ENCODE data around the gene PI4KA.

Gene PI4KA

DNA sequence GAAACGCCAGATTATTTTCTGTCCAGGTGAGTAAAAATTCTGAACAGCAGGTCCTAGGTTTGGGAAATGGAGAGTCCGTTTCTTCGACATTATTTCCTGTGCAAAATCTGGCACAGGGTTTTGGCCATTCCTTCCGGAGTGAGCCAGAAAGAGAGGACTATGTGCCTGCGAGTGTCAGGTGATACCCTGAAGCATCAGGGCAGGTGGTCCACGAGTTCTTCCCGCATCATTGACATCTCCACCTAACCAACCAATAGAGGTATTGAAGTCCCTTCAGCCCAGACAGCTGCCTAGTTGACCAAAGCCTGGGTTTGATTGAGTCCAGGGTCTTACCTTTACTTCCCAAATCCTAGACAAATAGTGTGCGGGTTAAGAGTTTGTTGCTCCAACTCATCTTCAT, 1.0 kb upstream of the PI4KA start:
- no peak for TF ChIP-seq CTCF (IDR thresholded peaks at IDR 0.05; ENCODE audit: low read depth, low read length)
- peak overlapping the region; percentile 64 for H3K4me3 ChIP-seq (ENCODE audit: low read depth, low read length)
- H3K27ac ChIP-seq = no peak overlapping the region
- H3K27me3 ChIP-seq (ENCODE audit: insufficient read depth, low read depth, severe bottlenecking) = no peaks in the 10 kb centered on the region
- DNase-seq = no peak
- peaks cover 4% of the 10 kb centered on the region; the same call in 1 of the 2 replicates for H3K36me3 ChIP-seq
- no peaks in the 10 kb centered on the region for H3K9me3 ChIP-seq (ENCODE audit: severe bottlenecking)

DNA sequence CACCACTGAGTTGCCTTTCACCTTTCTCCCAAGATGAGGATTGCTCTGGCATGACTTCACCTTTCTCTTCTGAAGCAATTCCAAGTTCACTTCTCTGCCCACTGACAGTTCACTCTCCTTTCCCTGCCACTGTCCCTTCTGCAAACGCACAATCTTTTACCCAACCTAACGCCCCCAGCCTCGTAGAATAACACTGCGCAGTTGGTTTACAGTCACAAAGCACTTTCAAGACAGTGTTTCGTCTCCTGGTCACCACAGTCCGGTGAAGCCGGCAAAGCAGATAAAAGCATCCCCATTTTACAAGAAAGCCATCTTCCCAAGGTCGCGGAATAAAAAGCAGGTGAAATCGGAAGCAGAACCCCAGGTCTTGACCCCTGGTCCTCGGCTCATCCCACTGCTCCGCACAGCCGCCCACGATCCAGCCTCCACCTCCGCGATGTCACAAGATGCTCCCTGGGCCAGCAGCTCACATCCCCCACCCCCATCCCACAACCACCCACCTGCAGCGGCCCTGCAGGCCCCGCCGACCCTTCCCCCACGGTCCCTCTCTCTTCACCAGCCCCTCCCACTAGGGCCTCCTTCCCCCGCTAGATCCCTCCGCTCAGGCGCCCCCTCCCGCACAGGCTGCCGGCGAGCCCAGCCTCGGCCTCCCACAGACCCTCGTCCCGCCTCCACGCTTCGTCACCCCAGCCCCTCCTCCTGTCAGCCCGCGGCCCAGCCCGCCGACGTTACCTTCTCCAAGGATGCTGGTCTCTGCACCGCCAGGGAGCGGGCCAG, 585 bp downstream of the PI4KA start:
- peak; percentile 97 for DNase-seq
- no peak for TF ChIP-seq CTCF (IDR thresholded peaks at IDR 0.05; ENCODE audit: low read depth, low read length)
- Histone ChIP-seq H3K4me3 (ENCODE audit: low read depth, low read length) (peak overlapping the region; percentile 68), H3K9me3 (ENCODE audit: severe bottlenecking) (no peaks in the 10 kb centered on the region), H3K27ac (peak overlapping the region; percentile 80), H3K36me3 (peaks cover 3% of the 10 kb centered on the region), H3K27me3 (ENCODE audit: insufficient read depth, low read depth, severe bottlenecking) (no peaks in the 10 kb centered on the region)

DNA sequence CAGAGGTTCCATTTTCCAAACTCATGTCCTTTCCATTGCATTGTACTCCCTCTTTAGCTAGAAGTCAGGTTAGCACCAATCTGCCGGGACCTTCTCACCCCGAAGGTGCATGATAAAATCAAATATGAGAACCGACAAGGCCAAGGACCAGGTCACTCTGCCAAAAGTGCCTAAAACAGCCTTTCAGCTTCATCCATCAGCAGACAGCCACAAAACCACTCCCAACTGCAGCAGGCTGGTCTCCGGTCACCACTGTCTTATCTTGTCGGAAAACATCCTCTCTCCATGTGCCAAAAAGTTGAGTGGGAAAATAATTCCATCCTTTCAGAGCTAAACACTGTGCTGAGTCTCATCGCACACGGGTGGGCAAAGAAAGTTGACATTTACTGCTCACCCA, 1.4 kb downstream of the PI4KA start:
- TF ChIP-seq CTCF (IDR thresholded peaks at IDR 0.05; ENCODE audit: low read depth, low read length) = no peak
- H3K9me3 ChIP-seq (ENCODE audit: severe bottlenecking) = no peaks in the 10 kb centered on the region
- H3K36me3 ChIP-seq = no peaks in the 10 kb centered on the region; the same call in 1 of the 2 replicates
- DNase-seq = no peak
- no peaks in the 10 kb centered on the region for H3K27me3 ChIP-seq (ENCODE audit: insufficient read depth, low read depth, severe bottlenecking)
- H3K27ac ChIP-seq = no peak overlapping the region
- peak overlapping the region; percentile 68 for H3K4me3 ChIP-seq (ENCODE audit: low read depth, low read length)

DNA sequence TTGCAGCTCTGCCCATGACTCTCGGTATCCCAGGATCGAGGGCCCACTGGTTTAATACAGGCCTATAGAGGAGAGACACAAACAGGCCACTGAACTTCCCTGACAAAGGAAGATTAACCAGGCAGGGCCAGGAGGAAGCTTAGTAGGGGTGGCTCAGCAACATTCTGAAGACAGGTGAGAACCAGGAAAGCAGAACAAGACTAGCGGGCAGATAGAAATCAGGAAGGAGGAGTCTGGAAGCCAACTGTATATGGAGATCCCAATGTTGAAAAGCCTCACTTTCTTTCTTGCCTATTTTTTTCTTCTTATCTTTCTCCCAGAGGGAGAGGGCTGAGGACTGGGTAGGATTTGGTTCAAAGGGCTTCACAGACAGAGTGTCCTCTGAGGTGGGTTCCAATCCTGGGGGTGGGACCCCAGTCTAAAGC, 5.4 kb downstream of the PI4KA start:
- Histone ChIP-seq H3K36me3 (no peaks in the 10 kb centered on the region; the same call in 1 of the 2 replicates), H3K4me3 (ENCODE audit: low read depth, low read length) (no peak overlapping the region), H3K9me3 (ENCODE audit: severe bottlenecking) (no peaks in the 10 kb centered on the region), H3K27me3 (ENCODE audit: insufficient read depth, low read depth, severe bottlenecking) (no peaks in the 10 kb centered on the region), H3K27ac (peak overlapping the region; percentile 37)
- TF ChIP-seq CTCF (IDR thresholded peaks at IDR 0.05; ENCODE audit: low read depth, low read length) = no peak
- DNase-seq = peak; percentile 30

DNA sequence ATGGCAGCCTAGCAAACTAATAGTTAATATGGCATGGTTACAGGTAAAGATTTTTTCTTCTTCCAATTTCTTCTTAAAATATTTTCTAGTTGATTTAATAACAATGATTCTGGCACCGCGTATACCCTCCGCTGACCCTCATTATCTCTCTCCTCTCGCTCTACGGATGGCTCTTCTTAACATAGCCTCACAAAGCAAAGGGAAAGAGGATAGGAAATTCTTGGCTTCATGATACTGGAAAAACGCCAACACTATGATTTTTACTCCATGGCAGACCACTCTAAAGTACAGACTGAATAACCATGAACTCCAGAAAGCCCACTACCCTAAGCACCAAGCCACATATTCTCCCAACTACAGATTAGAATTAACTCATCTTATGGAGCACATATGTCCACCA, 6.1 kb downstream of the PI4KA start:
- no peak for TF ChIP-seq CTCF (IDR thresholded peaks at IDR 0.05; ENCODE audit: low read depth, low read length)
- no peaks in the 10 kb centered on the region for H3K9me3 ChIP-seq (ENCODE audit: severe bottlenecking)
- DNase-seq = no peak
- H3K27ac ChIP-seq = peak overlapping the region; percentile 37; the same call in 1 of the 2 replicates
- no peaks in the 10 kb centered on the region for H3K27me3 ChIP-seq (ENCODE audit: insufficient read depth, low read depth, severe bottlenecking)
- no peaks in the 10 kb centered on the region; the same call in 1 of the 2 replicates for H3K36me3 ChIP-seq
- H3K4me3 ChIP-seq (ENCODE audit: low read depth, low read length) = no peak overlapping the region

Data from WERI-Rb-1 (cell line).